HG03469 (cell line): ENCODE data around the gene RFX3.

ENCODE experiments used
- ATAC-seq: cut with Tn5 transposase; IDR thresholded peaks from one replicate; pipeline ENCODE4 v1.9.1; 2021; ENCODE audit warnings: mild to moderate bottlenecking, moderate library complexity, moderate number of reproducible peaks; ENCODE audit not compliant: unreplicated experiment

The RFX3 gene

DNA sequence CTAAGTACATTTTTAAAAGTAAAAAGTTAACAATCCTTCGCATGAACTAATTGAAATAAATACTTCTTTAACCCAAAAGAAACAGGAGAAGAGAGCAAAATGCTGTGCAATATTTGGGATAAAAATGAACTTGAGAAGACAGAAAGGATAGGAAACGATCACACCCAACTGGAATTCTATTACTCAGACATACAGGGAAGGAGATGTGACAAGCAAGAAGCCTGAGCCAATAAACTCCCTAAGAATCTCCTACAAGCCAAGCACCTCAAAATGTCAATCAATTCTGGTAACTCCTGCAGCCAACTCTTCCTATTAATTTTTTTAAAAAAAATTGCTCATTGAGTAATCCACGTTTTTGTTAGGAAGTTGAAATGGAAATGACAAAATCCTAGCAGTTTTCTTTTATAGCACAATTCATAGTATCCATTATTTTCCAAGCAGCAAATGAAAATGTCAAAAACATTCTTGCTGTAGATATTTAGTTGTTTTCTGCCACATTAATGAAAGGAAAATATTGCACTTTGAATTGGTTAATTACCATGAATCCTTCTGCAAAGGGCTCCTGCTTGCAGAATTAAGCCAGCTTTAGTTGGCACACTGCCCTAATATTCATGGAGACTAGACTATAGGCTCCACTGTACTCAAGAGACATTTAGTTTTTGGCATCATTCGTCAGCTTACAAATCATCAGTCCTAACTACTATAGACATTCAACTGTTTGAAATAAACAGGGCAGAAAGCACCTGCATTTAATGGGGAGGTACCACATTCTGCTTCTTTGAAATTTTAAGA, 89.0 kb downstream of the RFX3 start:
- no peak for ATAC-seq

GRCh38 chr9:3435732-3436131, 90.1 kb downstream of the RFX3 start:
- ATAC-seq: no peak

DNA sequence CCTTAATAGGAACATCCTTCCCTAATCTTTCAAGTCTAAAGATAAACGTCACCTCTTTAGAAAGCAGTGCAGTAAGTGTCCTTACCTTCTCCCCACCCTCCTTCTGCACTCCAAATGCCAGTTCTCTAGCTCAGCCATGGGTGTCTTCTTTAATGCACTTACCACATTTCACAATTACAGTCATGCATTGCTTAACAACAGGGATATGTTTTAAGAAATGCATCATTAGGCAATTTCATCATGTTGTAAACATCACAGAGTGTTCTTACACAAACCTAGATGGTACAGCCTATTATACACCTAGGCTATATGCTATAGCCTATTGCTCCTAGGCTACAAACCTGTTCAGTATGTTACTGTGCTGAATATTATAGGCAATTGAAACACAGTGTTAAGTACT, 91.2 kb downstream of the RFX3 start:
- no peak for ATAC-seq

GRCh38 chr9:3433754-3434153, 92.0 kb downstream of the RFX3 start:
- ATAC-seq: no peak

DNA sequence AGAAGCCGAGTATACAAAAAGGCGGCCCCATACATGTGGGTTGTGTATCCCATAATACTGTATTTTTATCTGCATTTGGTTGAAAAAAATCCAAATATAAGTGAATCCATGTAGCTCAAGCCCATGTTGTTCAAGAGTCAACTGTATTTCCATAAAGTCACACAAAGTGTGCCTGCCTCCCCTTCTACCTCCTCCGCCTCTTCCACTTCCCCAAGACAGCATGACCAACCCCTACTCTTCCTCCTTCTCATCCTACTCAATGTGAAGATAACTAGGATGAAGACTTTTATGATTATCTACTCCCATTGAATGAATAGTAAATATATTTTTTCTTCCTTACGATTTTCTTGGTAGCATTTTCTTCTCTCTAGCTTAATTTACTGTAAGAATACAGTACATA, 92.7 kb downstream of the RFX3 start:
- no peak for ATAC-seq

DNA sequence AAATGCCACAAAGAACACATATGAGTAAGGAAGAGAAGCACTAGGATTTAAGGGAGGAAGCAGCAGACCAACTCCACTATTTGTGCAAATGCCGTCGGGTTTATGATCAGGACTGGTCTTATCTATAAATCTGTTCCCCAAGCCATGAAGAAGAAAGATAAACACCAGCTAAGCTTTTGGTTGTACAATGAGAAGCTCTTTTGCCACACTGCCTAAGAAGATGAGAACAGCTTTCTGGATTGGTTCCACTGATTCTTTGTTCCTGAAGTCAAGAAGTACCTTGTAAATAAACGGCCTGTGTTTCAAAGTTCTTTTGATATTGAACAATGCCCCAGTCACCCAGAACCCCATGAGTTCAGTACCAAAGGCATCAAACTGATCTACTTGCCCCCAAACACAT, 93.9 kb downstream of the RFX3 start:
- ATAC-seq: no peak

GRCh38 chr9:3419893-3420292, 105.9 kb downstream of the RFX3 start:
- no peak for ATAC-seq

DNA sequence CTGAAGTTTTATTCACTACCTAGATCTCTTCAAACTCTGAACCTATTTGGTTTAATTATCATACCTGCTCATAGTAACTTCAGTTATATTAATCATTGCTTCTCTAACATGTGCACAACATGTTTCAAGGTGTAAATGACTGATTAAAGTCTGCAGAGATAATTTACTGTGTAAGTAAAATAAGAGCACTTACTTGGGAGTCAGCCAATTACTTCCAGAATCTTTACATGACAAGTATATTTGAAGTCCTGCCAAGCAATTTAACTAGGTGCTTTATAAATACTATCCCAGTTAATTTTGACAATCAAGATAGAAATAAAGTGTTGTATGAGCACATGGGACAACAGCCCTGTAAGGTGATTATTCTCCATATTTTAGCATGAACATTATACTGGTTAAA, 109.9 kb downstream of the RFX3 start:
- no peak for ATAC-seq

DNA sequence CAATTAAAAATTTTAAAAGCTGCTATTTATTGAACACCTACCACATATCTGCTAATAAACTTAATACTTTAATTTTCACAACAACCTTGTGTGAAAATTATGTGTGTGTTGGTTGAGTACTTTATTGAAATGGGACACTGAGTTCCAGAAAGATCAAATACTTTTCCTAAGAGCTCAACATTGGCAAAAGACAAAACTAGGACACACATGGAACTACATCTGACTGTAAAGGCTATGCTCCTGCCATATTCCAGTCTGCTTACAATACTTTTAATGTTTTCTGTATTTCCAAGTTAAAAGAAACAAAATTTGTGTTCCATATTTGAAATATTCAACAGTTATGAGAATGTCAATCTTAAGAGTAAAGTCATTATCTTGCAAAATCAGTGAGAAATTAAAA, 111.8 kb downstream of the RFX3 start:
- ATAC-seq: no peak

- no peak for ATAC-seq
These were observed 115.3 kb downstream of the RFX3 start for GRCh38 chr9:3410461-3410860.

DNA sequence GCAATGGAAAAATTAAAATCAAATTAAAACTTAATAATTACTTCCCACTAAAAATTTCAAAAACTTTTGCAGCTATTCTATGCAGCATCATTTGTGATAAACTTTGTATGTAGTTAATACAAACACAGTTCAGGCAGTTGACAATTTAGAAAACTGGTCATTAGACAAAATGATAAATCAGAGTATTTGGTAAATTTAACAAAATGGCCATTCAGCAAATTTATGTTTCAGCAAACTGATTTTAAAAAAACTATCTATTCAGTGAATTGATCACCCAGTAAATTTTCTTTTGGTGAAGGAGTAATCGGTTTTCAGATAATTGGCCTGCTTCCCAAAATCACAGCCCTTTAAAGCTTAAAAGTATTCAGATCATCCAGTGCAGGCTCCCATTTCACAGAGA, 116.3 kb downstream of the RFX3 start:
- no peak for ATAC-seq

DNA sequence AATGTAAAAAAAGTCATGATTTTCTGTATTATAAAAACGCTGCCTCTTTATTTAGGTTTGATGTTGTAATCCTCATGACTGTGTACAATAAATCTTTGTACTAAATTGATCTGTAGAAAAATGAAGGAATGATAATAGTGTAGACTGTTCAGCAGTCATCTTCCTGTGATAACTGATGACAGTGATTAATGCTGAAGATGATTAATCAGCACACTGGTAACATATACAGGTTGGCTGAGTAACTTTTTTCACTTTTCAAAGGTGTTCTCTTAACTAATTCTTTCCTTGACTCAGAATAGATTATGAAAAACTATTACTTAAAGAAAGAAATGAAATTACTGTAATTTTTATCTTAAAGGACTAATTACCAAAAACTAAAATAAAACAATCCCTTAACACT, 122.5 kb downstream of the RFX3 start:
- ATAC-seq: no peak

DNA sequence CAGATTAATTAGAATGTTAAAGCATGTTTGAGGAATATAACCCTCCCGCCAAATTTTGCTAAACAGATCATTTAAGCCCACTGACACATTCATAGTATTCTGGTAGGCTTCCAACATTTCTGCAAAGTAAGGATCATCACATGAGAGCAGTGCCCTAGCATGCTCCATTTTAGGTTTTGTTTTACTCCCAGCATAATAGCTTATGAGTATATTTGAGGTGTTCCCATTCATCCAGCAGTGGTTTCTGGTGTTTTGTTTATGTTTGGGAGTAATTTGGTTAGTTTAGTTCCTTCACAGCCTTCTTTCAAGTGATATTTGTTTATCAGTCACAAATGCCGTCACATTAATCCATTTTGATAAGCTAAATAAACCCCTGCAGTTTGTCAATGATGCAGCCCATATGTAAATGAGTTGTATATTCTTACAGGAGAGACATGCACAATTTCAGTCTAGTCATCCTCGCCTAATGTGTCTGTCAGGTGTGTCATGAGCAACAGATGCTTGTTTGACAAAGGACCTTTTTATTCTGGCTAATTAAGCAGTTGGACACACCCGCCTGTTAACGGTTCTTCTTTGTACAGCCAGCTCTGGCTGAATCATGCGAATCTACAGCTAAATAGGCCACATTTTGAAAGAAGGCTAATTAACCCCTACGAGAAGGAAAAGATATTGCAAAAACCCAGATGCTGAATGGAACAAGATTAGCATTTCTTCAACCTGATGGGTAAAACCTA, 124.4 kb downstream of the RFX3 start:
- ATAC-seq: no peak

DNA sequence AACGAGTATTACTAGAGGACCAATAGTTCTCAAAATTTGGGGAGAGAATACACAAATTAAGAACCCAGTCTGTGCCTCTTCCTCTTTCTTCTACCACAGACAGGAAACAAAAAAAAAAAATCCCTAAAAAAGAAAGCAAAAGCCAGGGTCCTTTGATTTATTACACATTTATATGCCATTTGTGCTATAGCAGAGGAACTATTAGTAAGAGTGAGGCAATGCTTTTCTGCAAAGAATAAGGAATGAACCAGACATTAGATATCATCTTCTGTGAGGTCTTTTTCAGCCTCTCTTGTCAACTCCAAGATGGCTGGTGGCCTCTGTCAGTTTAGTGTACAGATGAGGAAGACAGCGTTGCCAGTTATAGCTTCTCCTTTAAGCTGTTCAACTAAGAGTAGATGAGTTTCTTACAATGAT, 127.6 kb downstream of the RFX3 start:
- no peak for ATAC-seq

GRCh38 chr9:3397766-3398165, 128.0 kb downstream of the RFX3 start:
- no peak for ATAC-seq

DNA sequence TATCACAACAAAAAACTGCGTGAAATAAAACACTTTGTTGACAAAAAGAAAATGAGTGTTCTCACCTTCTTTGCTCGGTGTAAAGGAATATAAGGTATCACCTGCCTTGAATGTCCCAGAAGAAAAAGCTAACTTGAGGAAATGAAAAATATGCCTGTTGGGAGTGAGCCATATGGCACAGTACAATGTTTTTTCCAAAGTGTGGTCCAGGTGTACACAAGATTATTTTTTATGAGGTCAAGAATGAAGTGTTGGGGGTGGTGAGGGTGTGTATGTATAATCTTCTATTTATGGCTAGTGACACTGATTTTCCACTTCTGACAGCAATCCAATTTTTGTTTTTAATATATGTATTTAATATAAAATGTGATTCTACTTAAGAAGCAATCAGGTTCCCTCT, 134.4 kb downstream of the RFX3 start:
- no peak for ATAC-seq

DNA sequence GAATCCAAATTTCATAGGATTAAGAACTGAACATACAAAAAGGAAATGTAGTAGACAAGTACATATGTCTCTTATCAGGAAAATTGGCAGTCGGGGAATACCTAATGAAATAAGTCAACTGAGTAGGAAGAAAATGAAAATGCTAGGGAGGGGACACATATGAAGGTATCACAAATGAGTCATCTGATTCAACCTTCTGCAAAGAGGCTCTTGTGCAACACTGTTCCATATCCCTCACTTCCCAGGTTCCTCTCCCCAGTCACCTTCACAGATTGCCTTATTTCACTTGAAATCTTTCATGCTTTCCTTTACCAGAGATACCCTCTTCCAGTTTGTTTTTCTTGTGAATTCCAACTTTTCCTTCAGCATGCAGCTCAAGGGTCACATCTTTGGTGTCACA, 139.0 kb downstream of the RFX3 start:
- no peak for ATAC-seq

DNA sequence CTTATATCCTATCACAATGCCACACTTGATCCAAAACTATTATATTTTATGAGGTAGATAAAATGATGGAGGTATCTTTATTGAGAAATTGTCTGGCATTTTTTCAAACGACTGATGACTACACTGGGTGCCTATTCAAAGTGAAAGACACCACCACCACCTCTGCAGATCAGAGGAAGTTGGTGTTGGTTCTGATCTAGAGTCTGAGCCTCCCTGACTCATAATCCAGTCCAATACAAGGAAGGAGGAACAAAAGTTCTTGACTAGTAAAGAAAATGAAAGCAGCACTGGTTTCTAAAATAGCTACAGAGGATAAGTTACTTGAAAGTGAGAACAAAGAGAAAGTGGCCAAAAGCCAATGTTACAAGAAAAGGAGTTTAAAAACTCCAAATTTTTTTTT, 139.9 kb downstream of the RFX3 start:
- peak; percentile 94 for ATAC-seq

GRCh38 chr9:3371842-3372241, 154.0 kb downstream of the RFX3 start:
- ATAC-seq: no peak

DNA sequence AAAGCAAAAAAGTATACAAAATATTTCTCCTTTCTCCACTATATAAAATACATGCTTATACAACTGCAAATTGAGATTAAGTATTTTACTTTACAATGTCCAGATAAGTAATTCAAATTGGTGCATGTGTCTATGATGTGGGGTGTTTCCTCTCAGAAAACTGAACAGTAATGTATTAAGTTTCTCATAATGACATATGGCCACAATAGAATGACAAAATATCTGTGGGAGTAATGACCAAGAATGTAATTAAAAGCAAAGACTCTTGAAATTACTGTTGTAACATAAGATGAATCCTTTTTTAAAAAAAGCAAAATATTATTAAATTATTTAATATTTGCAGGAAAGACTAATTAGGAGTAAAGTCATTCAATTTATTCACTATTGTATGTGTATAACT, 155.1 kb downstream of the RFX3 start:
- no peak for ATAC-seq

- no peak for ATAC-seq
These were observed 158.6 kb downstream of the RFX3 start for GRCh38 chr9:3367185-3367584.

- ATAC-seq: no peak
These were observed 164.0 kb downstream of the RFX3 start for GRCh38 chr9:3361689-3362392.
